PFSK-1 (cell line): ENCODE data around the gene FOXE1.

Experiments used
- FOXP2 ChIP-seq: optimal IDR thresholded peaks from 2 replicates; pipeline ENCODE3; 2011; ENCODE audit warnings: borderline replicate concordance, control low read depth, inconsistent platforms; ENCODE audit not compliant: insufficient read depth; ENCODE audit errors: extremely low read length, extremely low read depth
- POLR2AphosphoS5 ChIP-seq: IDR thresholded peaks from 2 replicates; pipeline ENCODE4 v1.6.1; 2012; ENCODE audit warnings: low read depth, mild to moderate bottlenecking, control low read depth, low read length, moderate library complexity
- SIN3A ChIP-seq: IDR thresholded peaks from 2 replicates; pipeline ENCODE4 v1.6.1; 2012; ENCODE audit warnings: mild to moderate bottlenecking, low read length, moderate library complexity, borderline replicate concordance; ENCODE audit not compliant: insufficient read depth
- TAF1 ChIP-seq: IDR thresholded peaks from 2 replicates; pipeline ENCODE4 v1.6.1; 2012; ENCODE audit warnings: low read length, control low read depth, borderline replicate concordance; ENCODE audit not compliant: insufficient read depth
- TF ChIP-seq, protein P1 (sequence below), 2 experiments: IDR thresholded peaks; 2 replicates each; pipeline versions ENCODE4 v1.6.1 to v1.8.0; 2011 to 2012; ENCODE audit warnings: low read depth in 2 of 2, low read length in 2 of 2, control low read depth in 1 of 2, inconsistent platforms in 1 of 2, mild to moderate bottlenecking in 1 of 2, moderate library complexity in 1 of 2; ENCODE audit not compliant: insufficient read depth in 1 of 2

The FOXE1 gene

DNA sequence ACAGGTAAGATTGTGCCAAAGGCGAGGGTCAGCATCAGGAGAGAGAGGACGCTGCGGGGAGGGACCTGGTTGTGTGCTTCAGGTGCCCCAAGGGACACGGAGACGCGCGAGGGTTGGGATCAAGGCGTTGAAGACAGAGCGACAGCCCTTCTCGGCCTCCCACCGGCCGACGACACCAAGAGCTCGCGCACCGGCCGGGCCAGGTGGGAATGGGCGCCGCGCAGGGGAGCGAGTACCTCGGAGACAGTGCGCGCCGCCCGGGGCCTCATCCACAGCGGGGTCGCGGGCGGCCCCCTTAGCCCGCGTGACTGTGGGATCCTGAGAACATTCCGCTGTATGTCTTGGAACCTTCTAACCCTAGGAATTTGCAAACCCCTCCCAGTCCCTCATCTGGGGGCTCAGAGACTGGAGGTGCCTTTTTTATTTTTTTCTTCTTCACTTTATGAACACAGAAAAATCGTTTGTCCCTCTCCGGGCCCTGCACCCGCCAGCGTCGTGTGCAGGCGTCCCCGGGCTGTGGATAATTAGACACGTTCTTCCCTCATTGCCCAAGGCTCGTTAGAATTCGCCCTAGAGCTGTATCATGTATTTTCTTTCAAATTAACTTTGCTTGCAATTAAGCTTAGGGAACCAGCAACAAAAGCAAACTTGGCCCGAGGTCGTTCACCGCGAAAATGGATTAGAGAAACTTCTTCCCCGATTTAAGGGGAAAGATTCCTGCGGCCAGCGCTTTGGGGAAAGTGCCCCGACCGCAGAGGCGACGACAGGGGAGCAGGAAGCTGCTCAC, 4.8 kb downstream of the FOXE1 start:
- no peak for TF ChIP-seq POLR2AphosphoS5
- no peak for TF ChIP-seq FOXP2
- TF ChIP-seq TAF1: no peak
- no peak for TF ChIP-seq SIN3A
- TF ChIP-seq, protein P1, sequence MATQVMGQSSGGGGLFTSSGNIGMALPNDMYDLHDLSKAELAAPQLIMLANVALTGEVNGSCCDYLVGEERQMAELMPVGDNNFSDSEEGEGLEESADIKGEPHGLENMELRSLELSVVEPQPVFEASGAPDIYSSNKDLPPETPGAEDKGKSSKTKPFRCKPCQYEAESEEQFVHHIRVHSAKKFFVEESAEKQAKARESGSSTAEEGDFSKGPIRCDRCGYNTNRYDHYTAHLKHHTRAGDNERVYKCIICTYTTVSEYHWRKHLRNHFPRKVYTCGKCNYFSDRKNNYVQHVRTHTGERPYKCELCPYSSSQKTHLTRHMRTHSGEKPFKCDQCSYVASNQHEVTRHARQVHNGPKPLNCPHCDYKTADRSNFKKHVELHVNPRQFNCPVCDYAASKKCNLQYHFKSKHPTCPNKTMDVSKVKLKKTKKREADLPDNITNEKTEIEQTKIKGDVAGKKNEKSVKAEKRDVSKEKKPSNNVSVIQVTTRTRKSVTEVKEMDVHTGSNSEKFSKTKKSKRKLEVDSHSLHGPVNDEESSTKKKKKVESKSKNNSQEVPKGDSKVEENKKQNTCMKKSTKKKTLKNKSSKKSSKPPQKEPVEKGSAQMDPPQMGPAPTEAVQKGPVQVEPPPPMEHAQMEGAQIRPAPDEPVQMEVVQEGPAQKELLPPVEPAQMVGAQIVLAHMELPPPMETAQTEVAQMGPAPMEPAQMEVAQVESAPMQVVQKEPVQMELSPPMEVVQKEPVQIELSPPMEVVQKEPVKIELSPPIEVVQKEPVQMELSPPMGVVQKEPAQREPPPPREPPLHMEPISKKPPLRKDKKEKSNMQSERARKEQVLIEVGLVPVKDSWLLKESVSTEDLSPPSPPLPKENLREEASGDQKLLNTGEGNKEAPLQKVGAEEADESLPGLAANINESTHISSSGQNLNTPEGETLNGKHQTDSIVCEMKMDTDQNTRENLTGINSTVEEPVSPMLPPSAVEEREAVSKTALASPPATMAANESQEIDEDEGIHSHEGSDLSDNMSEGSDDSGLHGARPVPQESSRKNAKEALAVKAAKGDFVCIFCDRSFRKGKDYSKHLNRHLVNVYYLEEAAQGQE (IDR thresholded peaks at IDR 0.05; ENCODE audit: insufficient read depth in 1 of 2, low read depth in 2 of 2, low read length in 2 of 2): no peak

DNA sequence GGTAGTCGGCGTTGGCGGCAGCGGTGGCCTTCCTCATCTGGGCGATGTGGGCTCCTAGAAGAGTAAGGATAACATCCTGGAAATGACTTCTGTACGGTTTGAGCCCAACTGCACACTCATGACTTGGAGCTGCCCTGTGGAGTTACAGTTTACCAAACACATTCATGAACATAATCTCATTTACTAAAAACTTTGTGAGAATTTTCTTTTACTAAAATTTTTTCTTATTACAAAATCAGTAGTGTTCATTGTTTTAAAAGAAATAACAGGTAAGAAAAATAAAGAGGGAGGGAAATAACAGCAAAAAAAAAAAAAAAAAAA, 5.3 kb downstream of the FOXE1 start:
- TF ChIP-seq, protein P1 (IDR thresholded peaks at IDR 0.05; ENCODE audit: insufficient read depth in 1 of 2, low read depth in 2 of 2, low read length in 2 of 2): no peak
- no peak for TF ChIP-seq POLR2AphosphoS5

DNA sequence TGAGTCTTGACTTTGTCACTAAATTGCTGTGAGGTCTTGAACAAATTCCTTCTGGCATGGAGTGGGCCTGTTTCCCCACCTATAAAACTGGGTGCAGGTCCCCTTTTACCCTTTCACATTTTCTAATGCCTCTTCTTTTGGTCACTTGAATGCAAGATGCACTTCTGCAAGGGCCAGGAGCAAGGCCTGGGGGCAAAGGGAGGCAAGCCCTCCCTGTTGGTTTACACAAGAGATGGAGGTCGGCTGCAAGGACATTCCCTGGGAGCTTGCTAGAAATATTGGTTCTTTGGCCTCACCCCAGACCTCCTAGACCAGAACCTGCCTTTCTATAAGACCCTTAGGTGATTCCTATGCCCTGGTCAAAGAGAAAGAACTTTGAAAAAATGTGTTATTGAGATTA, 5.8 kb downstream of the FOXE1 start:
- no peak for TF ChIP-seq TAF1

DNA sequence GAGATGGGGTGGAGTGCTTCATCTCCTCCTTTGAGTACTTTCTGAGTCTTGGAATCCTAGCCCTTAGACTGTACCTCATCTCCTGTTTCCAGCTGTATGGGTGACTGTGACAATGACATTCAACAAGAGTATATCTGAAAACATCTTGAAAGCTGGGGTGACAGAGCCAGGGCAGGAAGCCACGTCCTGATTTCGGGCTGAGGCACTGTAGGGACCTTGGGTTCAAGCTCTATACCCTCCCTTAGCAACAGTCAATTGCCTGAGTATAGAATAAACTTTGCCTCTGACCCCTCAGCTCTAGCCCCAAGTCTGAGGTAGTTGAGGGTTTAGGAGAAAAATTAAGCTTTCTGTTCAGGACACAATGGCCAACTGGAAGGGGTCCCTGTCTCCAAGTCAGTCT, 6.3 kb downstream of the FOXE1 start:
- no peak for TF ChIP-seq SIN3A
- TF ChIP-seq TAF1: no peak
- no peak for TF ChIP-seq FOXP2
- TF ChIP-seq, protein P1 (IDR thresholded peaks at IDR 0.05; ENCODE audit: insufficient read depth in 1 of 2, low read depth in 2 of 2, low read length in 2 of 2): no peak
- no peak for TF ChIP-seq POLR2AphosphoS5

DNA sequence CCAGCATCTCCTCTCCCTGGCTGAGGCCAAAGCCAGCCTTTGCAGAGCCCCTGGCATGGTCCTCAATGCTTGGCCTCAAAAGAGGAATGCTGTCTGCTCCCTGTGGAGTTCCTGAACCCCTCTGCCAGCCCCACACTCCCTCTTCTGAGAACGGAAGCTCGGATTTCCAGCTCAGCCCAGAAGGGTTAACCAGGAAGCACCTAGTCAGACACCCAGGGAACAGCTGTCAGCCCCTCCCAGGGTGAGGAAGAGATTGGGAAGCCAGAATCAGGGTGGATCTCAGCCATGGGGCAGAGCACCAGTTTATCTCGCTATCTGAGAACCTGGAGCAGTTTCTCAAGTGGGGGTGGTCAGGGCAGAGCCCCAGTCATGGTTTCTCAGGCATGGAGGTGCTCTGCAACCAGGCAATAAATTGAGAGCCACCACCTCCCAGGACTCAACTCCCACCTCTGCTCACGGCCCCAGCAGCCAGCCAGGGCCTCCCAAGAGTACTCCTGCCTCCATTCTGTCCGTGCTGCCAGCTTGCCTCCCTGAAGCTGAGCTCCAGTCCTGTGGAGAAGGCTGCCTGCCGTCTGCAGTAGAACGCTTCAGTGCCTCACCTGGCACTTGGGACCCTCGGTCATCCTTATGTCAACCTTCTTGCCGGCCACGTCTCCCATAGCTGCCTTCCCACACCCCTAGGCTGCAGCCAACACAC, 7.6 kb downstream of the FOXE1 start:
- no peak for TF ChIP-seq FOXP2
- TF ChIP-seq SIN3A: no peak
- no peak for TF ChIP-seq POLR2AphosphoS5
- no peak for TF ChIP-seq TAF1

DNA sequence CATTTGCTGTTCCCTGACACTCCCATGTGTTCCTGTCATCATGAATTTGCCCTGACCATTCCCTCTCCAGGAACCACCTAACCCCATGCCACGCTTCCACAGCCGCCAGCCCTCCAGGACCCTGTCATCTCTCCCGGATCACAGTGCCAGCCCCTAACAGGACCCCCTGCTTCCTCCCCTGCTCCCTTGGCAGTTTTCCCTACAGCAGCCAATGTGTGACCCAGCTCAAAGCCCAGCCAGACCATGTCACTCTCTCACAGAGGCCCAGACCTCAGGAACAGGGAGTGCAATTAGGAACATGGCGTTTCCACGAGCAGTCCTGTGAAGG, 8.1 kb downstream of the FOXE1 start:
- TF ChIP-seq POLR2AphosphoS5 (no peak), TAF1 (no peak), SIN3A (no peak), FOXP2 (no peak)
- TF ChIP-seq, protein P1 (IDR thresholded peaks at IDR 0.05; ENCODE audit: insufficient read depth in 1 of 2, low read depth in 2 of 2, low read length in 2 of 2): no peak
